NK-92 (cell line): ENCODE measurements around the gene BTBD7.

Experiments used
- DNase-seq: peaks from one replicate; lab custom pipeline; 2025; ENCODE audit not compliant: unreplicated experiment; lab: John Stamatoyannopoulos, UW

BTBD7 gene

GRCh38 chr14:93200553-93200952 is 132.3 kb downstream of the BTBD7 start:
- no peak for DNase-seq

- DNase-seq: no peak
These were observed 133.8 kb downstream of the BTBD7 start for GRCh38 chr14:93199031-93199430.

DNA sequence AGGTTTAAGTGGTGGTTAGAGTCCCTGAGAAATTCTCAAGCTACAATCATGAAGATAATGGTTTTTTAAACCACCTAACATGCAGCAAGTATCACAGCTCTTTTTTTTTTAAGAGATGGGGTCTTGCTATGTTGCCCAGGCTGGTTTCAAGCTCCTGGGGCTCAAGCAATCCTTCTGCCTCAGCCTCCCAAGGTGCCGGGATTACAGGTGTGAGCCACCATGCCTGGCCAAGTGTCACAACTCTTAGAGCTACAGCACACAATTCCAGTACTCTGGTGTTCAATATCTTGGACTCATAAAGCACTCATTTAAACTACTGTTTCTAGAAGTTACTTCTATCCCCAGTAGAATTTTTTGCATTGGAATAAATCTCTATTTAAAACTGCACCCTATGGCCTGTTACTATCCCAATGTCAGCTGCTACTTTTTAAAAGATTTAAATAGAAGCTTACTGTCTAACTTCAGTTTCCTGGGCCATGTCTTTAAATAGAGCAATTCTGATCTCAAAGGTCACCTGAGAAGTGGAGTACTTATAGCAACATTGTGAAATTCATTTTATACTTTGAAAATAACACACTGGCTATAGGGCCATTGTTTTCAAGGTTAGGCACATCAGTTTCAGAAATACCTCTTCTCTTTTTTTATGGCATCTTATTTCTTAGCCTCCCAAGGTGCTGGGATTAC is 137.4 kb downstream of the BTBD7 start:
- DNase-seq: no peak
